Gastrocnemius medialis (tissue), 4 donors: ENCODE data around the gene FADD.

Source experiments
- POLR2A ChIP-seq, 2 donors: fragments of 450-650 bp; IDR thresholded peaks; one replicate each; pipeline ENCODE4 v1.6.1; 2017; ENCODE audit warnings: antibody characterized with exemption in 2 of 2, mild to moderate bottlenecking in 2 of 2, moderate library complexity in 2 of 2
- TF ChIP-seq, protein P1 (sequence below), 5 experiments: fragments of 450-650 bp in 3 of 5; fragments of 200-600 bp in 2 of 5; sonication (generic) in 2 of 5; IDR thresholded peaks in 4 of 5; conservative IDR thresholded peaks in 1 of 5; 1 replicate in 4 of 5; 2 replicates in 1 of 5; pipeline ENCODE4 v1.5.1; 2016 to 2019; ENCODE audit warnings: antibody characterized with exemption in 5 of 5, mild to moderate bottlenecking in 3 of 5, moderate library complexity in 3 of 5

DNA sequence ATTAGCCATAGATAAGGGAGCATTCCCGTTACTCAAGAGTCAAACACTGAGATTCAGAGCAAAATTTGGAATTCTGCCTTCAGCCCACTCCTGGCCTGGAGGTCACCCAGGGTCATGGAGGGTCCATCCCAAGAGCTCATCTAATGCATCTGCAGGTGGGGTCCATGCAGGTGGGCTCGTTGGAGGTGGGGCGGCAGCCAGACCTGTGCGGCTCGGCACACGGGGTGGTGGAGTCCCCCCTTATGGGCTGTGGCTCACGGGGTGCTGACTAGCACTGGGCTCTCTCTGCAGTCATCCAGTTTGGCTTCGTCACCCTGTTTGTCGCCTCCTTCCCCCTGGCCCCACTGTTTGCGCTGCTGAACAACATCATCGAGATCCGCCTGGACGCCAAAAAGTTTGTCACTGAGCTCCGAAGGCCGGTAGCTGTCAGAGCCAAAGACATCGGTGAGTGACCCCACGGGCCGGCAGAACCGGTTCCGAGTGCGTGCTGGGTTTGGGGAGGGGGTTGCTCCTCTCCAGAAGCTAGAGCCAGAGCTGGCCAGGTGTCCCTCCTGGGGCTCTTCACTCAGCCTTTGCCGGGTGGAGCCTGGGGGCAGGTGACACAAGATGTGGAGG, 32.4 kb upstream of the FADD start:
- TF ChIP-seq, protein P1, sequence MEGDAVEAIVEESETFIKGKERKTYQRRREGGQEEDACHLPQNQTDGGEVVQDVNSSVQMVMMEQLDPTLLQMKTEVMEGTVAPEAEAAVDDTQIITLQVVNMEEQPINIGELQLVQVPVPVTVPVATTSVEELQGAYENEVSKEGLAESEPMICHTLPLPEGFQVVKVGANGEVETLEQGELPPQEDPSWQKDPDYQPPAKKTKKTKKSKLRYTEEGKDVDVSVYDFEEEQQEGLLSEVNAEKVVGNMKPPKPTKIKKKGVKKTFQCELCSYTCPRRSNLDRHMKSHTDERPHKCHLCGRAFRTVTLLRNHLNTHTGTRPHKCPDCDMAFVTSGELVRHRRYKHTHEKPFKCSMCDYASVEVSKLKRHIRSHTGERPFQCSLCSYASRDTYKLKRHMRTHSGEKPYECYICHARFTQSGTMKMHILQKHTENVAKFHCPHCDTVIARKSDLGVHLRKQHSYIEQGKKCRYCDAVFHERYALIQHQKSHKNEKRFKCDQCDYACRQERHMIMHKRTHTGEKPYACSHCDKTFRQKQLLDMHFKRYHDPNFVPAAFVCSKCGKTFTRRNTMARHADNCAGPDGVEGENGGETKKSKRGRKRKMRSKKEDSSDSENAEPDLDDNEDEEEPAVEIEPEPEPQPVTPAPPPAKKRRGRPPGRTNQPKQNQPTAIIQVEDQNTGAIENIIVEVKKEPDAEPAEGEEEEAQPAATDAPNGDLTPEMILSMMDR (IDR thresholded peaks at IDR 0.05 in 4 of 5, conservative IDR thresholded peaks at IDR 0.05 in 1 of 5) = no peak
- no peak for TF ChIP-seq POLR2A (IDR thresholded peaks at IDR 0.05)
